ENCODE data around the gene ALG9. TPM values are rescaled to one million over a fixed set of nuclear protein-coding genes. Genes with fewer than 3 reads are reported as not detected.

Gene ALG9
- total RNA-seq, 1 donor from 2014 or later = 26.6 TPM

DNA sequence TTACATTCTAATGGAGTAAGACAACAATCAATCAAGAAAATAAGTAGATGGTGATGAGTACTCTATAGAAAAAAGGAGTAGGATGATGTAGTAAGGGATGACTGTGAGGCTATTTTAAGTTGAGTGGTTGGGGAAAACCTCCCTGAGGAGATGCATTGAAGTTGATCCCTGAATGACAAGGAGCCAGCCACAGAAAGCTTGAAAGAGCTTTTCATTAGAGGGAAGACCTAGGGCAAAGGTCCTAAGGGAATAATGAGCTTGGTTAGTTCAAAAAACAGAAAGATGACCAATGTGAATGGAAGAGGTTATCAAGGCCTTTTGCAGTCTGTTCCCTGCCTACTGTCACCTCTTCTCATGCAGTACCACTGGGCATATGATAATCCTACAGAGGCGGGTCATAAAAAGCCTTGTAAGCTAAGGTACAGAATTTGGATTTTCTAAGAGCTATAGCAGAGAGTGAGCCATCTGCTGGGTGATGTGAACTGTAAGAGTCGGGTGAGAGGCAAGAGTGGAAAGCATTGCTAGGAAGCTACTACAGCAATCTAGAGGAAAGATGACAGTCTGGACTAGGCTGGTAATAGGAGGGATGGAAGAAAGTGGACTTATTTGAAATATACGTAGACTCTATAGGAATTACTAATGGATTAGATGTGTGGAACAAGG lies 108.3 kb downstream of the ALG9 start:
- no peak for TF ChIP-seq CTCF (IDR thresholded peaks at IDR 0.05)
- H3K27ac ChIP-seq = no peak overlapping the region
- no peaks in the 10 kb centered on the region for H3K27me3 ChIP-seq
- intact Hi-C loops (cut with DNase I) = no loop called here
- H3K4me1 ChIP-seq = peaks cover 16% of the 10 kb centered on the region
- DNase-seq (no peak), ATAC-seq (no peak)
- H3K36me3 ChIP-seq = peaks cover 62% of the 10 kb centered on the region
- H3K4me3 ChIP-seq = no peak overlapping the region
- H3K9me3 ChIP-seq = no peaks in the 10 kb centered on the region

GRCh38 chr11:111762526-111762925 lies 108.9 kb downstream of the ALG9 start:
- no peaks in the 10 kb centered on the region for H3K27me3 ChIP-seq
- peaks cover 16% of the 10 kb centered on the region for H3K4me1 ChIP-seq
- no peak for TF ChIP-seq CTCF (IDR thresholded peaks at IDR 0.05)
- H3K27ac ChIP-seq = no peak overlapping the region
- peaks cover 68% of the 10 kb centered on the region for H3K36me3 ChIP-seq
- no peak for DNase-seq
- ATAC-seq = no peak
- intact Hi-C loops (cut with DNase I) = no loop called here
- H3K4me3 ChIP-seq = no peak overlapping the region
- H3K9me3 ChIP-seq = no peaks in the 10 kb centered on the region

GRCh38 chr11:111761036-111761435 lies 110.3 kb downstream of the ALG9 start:
- Histone ChIP-seq H3K9me3 (no peaks in the 10 kb centered on the region), H3K4me3 (no peak overlapping the region), H3K27ac (no peak overlapping the region), H3K36me3 (peaks cover 78% of the 10 kb centered on the region), H3K4me1 (peaks cover 16% of the 10 kb centered on the region), H3K27me3 (no peaks in the 10 kb centered on the region)
- ATAC-seq (no peak), DNase-seq (no peak)
- intact Hi-C loops (cut with DNase I) = no loop called here
- TF ChIP-seq CTCF (IDR thresholded peaks at IDR 0.05) = no peak

- Histone ChIP-seq H3K27ac (no peak overlapping the region), H3K4me1 (peaks cover 13% of the 10 kb centered on the region), H3K4me3 (no peak overlapping the region), H3K27me3 (no peaks in the 10 kb centered on the region), H3K36me3 (peaks cover 85% of the 10 kb centered on the region), H3K9me3 (no peaks in the 10 kb centered on the region)
- no peak for ATAC-seq
- TF ChIP-seq CTCF (IDR thresholded peaks at IDR 0.05) = no peak
- intact Hi-C loops (cut with DNase I) = no loop called here
- DNase-seq = no peak
Measured at GRCh38 chr11:111759778-111760407, 111.5 kb downstream of the ALG9 start.

DNA sequence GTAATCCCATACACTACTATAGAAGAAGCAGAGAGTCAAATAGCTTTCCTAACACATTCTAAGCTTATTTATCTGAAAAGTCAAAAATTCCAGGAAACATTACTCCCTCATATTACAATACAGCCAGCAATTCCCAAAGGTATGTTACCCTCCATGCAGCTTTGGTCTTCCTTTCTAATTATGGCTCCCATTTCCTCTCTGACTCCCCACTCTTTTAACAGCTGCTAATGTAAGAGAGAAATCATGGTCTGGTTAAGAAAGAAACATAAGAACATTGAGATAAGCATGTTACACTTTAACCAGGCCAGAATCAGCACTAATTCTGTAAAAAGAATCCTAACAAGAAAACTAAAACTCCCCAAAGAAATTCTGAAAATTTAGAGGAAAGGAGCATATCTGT lies 112.0 kb downstream of the ALG9 start:
- Histone ChIP-seq H3K27ac (no peak overlapping the region), H3K9me3 (no peaks in the 10 kb centered on the region), H3K4me3 (no peak overlapping the region), H3K27me3 (no peaks in the 10 kb centered on the region), H3K36me3 (peaks cover 89% of the 10 kb centered on the region), H3K4me1 (peaks cover 8% of the 10 kb centered on the region)
- DNase-seq = no peak
- no peak for TF ChIP-seq CTCF (IDR thresholded peaks at IDR 0.05)
- no peak for ATAC-seq
- intact Hi-C loops (cut with DNase I) = no loop called here
